Measurements from ENCODE around the gene SFXN5. TPM values are rescaled to one million over a fixed set of nuclear protein-coding genes. Genes with fewer than 3 reads are reported as not detected.

Gene SFXN5
- total and polyA plus RNA-seq, 2 donors (not counting 1 experiment from before 2014, with no cell fraction given), result 5.8 to 13.9 TPM

DNA sequence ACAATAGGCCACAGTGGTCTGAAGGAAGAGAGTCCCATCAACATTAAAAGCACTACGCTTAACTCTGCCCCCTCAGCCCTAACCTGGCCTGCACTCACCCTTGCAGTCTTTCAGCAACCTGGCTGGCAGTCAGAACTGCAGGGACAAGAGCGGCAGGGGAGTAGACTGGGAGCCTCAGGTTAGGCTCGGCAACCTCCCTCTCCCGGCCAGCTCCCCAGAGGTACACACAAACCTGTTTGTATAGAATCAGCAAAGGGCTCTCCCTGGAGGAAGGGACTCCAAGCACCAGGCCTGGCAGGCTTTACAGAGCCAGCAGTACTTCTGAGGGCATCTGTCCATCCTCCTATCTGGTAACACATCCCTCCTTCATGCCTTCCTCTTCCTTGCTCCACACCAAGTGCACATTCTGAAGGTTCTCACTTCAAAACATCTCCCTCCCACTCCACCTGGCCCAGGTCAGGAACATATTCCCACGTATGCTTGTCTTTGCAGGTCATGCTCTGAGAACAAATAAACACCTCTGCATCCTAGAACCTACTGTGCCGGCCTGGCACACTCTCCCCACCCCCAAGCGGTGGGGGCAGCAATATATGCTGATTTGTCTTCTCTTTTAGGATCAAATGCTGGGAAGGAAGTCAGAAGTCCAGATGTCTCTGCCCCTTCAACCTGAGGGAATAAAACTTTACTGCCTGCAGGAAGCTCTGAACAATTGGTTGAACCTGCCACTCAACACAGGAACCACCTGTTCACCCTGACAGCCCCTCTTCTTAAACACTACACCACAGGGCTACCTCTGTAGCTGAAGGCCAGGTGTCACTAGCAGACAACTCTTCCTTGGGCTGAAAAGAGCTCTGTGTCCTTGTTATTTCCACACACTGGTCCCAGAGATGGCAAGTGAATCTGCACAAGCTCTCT, 12.6 kb upstream of the SFXN5 start:
- no peak for TF ChIP-seq EZH2 (IDR thresholded peaks at IDR 0.05; ENCODE audit: low read length, missing control alignments)
- TF ChIP-seq, protein P1, sequence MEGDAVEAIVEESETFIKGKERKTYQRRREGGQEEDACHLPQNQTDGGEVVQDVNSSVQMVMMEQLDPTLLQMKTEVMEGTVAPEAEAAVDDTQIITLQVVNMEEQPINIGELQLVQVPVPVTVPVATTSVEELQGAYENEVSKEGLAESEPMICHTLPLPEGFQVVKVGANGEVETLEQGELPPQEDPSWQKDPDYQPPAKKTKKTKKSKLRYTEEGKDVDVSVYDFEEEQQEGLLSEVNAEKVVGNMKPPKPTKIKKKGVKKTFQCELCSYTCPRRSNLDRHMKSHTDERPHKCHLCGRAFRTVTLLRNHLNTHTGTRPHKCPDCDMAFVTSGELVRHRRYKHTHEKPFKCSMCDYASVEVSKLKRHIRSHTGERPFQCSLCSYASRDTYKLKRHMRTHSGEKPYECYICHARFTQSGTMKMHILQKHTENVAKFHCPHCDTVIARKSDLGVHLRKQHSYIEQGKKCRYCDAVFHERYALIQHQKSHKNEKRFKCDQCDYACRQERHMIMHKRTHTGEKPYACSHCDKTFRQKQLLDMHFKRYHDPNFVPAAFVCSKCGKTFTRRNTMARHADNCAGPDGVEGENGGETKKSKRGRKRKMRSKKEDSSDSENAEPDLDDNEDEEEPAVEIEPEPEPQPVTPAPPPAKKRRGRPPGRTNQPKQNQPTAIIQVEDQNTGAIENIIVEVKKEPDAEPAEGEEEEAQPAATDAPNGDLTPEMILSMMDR (conservative IDR thresholded peaks at IDR 0.05 in 1 of 2, IDR thresholded peaks at IDR 0.05 in 1 of 2; ENCODE audit: low read depth in 1 of 2, low read length in 2 of 2), result no peak
- Histone ChIP-seq H3K4me2 (ENCODE audit: extremely low read depth, insufficient read depth, low read length) (no peak overlapping the region), H3K27me3 (ENCODE audit: control insufficient read depth, insufficient read depth, low read length) (no peaks in the 10 kb centered on the region), H4K20me1 (ENCODE audit: control insufficient read depth, extremely low read depth, insufficient read depth, low read length) (no peaks in the 10 kb centered on the region), H3K36me3 (ENCODE audit: control insufficient read depth, insufficient read depth, low read length) (peaks cover 21% of the 10 kb centered on the region), H2AFZ (ENCODE audit: low read length) (no peak overlapping the region), H3K4me3 (replicated peaks in 1 of 4; ENCODE audit: control extremely low read depth in 1 of 4, insufficient read depth in 1 of 4, low read depth in 3 of 4, low read length in 4 of 4) (no peak overlapping the region), H3K9me3 (ENCODE audit: control insufficient read depth, insufficient read depth, low read depth, low read length) (no peaks in the 10 kb centered on the region), H3K9ac (ENCODE audit: insufficient read depth, low read length) (no peak overlapping the region), H3K79me2 (ENCODE audit: control insufficient read depth, insufficient read depth, low read length) (peaks cover 36% of the 10 kb centered on the region), H3K4me1 (ENCODE audit: control insufficient read depth, extremely low read depth, insufficient read depth, low read length) (peaks cover 5% of the 10 kb centered on the region), H3K27ac (ENCODE audit: insufficient read depth, low read length) (no peak overlapping the region)
- DNase-seq (ENCODE audit: low read depth in 2 of 2), result no peak

DNA sequence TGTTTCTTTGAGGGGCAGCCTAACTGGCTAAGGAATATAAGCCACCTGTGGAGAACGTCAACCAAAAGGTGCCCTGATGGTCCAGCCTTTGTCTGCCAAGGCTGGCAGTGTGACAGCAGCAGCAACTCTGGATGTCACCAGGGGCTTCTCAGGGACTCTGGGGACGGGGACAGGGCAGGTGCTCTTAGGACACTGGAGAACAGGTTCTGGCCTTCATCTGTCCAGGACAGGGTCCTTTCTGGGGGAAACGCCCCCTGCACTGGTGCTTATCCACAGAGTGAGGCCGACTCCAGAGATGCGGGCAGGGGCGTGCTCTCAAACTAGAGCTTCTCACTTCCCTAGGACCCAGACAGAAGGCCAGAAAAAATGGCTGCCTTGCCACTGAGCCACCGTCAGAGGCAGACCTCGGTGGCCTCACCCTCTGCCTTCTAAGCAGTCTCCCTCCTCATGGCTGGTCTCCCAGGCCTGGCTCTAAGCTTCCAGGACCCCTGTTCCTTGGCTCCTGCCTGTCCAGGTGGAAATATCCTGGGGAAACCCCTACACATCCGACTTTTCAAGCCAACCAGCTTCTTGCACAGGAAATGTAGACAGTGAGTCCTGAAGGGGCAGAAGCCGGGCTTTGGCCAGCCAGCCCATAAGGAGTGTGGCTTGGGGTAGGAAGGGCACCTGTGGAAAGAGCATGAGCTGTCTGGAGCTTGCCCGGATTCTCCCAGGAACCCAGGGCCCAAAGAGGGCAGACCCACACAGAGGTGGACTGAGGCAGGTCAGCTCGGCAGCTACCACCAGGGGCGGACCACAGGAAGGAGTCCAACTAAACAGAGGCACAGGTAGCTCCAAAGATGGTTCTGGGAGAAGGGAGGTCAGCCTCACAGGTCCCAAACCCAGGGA, 11.3 kb upstream of the SFXN5 start:
- Histone ChIP-seq H3K79me2 (ENCODE audit: control insufficient read depth, insufficient read depth, low read length) (peaks cover 24% of the 10 kb centered on the region), H4K20me1 (ENCODE audit: control insufficient read depth, extremely low read depth, insufficient read depth, low read length) (no peaks in the 10 kb centered on the region), H3K36me3 (ENCODE audit: control insufficient read depth, insufficient read depth, low read length) (peaks cover 16% of the 10 kb centered on the region), H3K27me3 (ENCODE audit: control insufficient read depth, insufficient read depth, low read length) (no peaks in the 10 kb centered on the region), H3K4me2 (ENCODE audit: extremely low read depth, insufficient read depth, low read length) (no peak overlapping the region), H2AFZ (ENCODE audit: low read length) (no peak overlapping the region), H3K4me3 (replicated peaks in 1 of 4; ENCODE audit: control extremely low read depth in 1 of 4, insufficient read depth in 1 of 4, low read depth in 3 of 4, low read length in 4 of 4) (no peak overlapping the region), H3K9ac (ENCODE audit: insufficient read depth, low read length) (no peak overlapping the region), H3K27ac (ENCODE audit: insufficient read depth, low read length) (no peak overlapping the region), H3K4me1 (ENCODE audit: control insufficient read depth, extremely low read depth, insufficient read depth, low read length) (no peaks in the 10 kb centered on the region), H3K9me3 (ENCODE audit: control insufficient read depth, insufficient read depth, low read depth, low read length) (no peaks in the 10 kb centered on the region)
- TF ChIP-seq, protein P1 (conservative IDR thresholded peaks at IDR 0.05 in 1 of 2, IDR thresholded peaks at IDR 0.05 in 1 of 2; ENCODE audit: low read depth in 1 of 2, low read length in 2 of 2), result no peak
- TF ChIP-seq EZH2 (IDR thresholded peaks at IDR 0.05; ENCODE audit: low read length, missing control alignments), result no peak
- no peak for DNase-seq (ENCODE audit: low read depth in 2 of 2)

GRCh38 chr2:73081181-73081671, 9.7 kb upstream of the SFXN5 start:
- Histone ChIP-seq H3K4me3 (replicated peaks in 1 of 4; ENCODE audit: control extremely low read depth in 1 of 4, insufficient read depth in 1 of 4, low read depth in 3 of 4, low read length in 4 of 4) (no peak overlapping the region), H3K36me3 (ENCODE audit: control insufficient read depth, insufficient read depth, low read length) (peaks cover 8% of the 10 kb centered on the region), H3K27ac (ENCODE audit: insufficient read depth, low read length) (no peak overlapping the region), H3K27me3 (ENCODE audit: control insufficient read depth, insufficient read depth, low read length) (no peaks in the 10 kb centered on the region), H4K20me1 (ENCODE audit: control insufficient read depth, extremely low read depth, insufficient read depth, low read length) (no peaks in the 10 kb centered on the region), H3K9ac (ENCODE audit: insufficient read depth, low read length) (no peak overlapping the region), H3K4me1 (ENCODE audit: control insufficient read depth, extremely low read depth, insufficient read depth, low read length) (no peaks in the 10 kb centered on the region), H2AFZ (ENCODE audit: low read length) (no peak overlapping the region), H3K9me3 (ENCODE audit: control insufficient read depth, insufficient read depth, low read depth, low read length) (no peaks in the 10 kb centered on the region), H3K4me2 (ENCODE audit: extremely low read depth, insufficient read depth, low read length) (no peak overlapping the region), H3K79me2 (ENCODE audit: control insufficient read depth, insufficient read depth, low read length) (peaks cover 21% of the 10 kb centered on the region)
- no peak for DNase-seq (ENCODE audit: low read depth in 2 of 2)
- no peak for TF ChIP-seq EZH2 (IDR thresholded peaks at IDR 0.05; ENCODE audit: low read length, missing control alignments)
- TF ChIP-seq, protein P1 (conservative IDR thresholded peaks at IDR 0.05 in 1 of 2, IDR thresholded peaks at IDR 0.05 in 1 of 2; ENCODE audit: low read depth in 1 of 2, low read length in 2 of 2), result no peak

Measured in fibroblast of lung (primary cell).